ENCODE results near the gene MT1F. TPM values are rescaled to one million over a fixed set of nuclear protein-coding genes. Genes with fewer than 3 reads are reported as not detected.

The MT1F gene
- total and polyA plus RNA-seq, 2 donors from 2014 or later, result 53.3 to 312 TPM

DNA sequence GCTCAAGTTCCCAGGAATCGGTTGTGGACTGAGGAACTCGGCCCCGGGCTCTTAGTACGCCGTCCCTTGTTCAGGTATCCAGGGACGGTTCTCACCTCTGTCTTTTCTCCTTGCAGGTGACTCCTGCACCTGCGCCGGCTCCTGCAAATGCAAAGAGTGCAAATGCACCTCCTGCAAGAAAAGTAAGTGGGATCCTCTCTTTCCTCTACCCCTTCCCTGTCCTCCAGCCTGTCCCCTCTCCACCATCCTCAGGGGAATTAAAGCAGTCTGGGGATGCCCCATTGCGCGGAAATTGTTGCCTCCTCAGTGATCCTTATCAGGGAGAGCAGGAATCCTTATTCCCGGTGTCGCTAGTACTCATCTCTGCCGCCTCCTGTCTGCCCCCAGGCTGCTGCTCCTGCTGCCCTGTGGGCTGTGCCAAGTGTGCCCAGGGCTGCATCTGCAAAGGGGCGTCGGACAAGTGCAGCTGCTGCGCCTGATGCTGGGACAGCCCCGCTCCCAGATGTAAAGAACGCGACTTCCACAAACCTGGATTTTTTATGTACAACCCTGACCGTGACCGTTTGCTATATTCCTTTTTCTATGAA, 48.8 kb upstream of the MT1F start:
- H3K4me1 ChIP-seq (ENCODE audit: control insufficient read depth in 2 of 3, insufficient read depth in 2 of 3, low read depth in 1 of 3, low read length in 3 of 3), result peaks cover 0 to 32% (median 17%) of the 10 kb centered on the region in 3 donors
- peak overlapping the region; percentile 65 to 94 (median 92) for H3K4me3 ChIP-seq (ENCODE audit: low read length in 3 of 3)
- peak overlapping the region; percentile 42 to 81 (median 68) for H3K9ac ChIP-seq (ENCODE audit: low read length in 3 of 3)
- intact Hi-C loops (cut with DNase I), result loop anchor here (10.0 kb wide), 1 partner anchor 76 kb away; the partner anchor contains the start of gene MT1X
- FAIRE-seq (no peak), DNase-seq (peak in 1 of 5 donors; percentile 67)
- no peaks in the 10 kb centered on the region for H3K9me3 ChIP-seq (ENCODE audit: control insufficient read depth in 2 of 3, insufficient read depth in 1 of 3, low read length in 3 of 3)
- TF ChIP-seq CTCF (IDR thresholded peaks at IDR 0.05; ENCODE audit: borderline replicate concordance, extremely low read depth, insufficient read depth), result no peak
- H3K27me3 ChIP-seq (ENCODE audit: control insufficient read depth, insufficient read depth, low read length), result no peaks in the 10 kb centered on the region
- no peaks in the 10 kb centered on the region for H3K36me3 ChIP-seq (ENCODE audit: control insufficient read depth in 2 of 3, insufficient read depth in 3 of 3, low read length in 3 of 3)
- peak overlapping the region; percentile 84 to 92 for H3K27ac ChIP-seq (ENCODE audit: low read depth in 2 of 2, low read length in 2 of 2)

GRCh38 chr16:56609463-56609921, 48.3 kb upstream of the MT1F start:
- intact Hi-C loops (cut with DNase I), result loop anchor here (10.0 kb wide), 1 partner anchor 75 kb away; the partner anchor contains the start of gene MT1X

GRCh38 chr16:56610017-56610608, 47.6 kb upstream of the MT1F start:
- Histone ChIP-seq H3K9ac (ENCODE audit: low read length in 3 of 3) (peak overlapping the region in 2 of 3 donors; percentile 68 to 81), H3K36me3 (ENCODE audit: control insufficient read depth in 2 of 3, insufficient read depth in 3 of 3, low read length in 3 of 3) (no peaks in the 10 kb centered on the region), H3K4me1 (ENCODE audit: control insufficient read depth in 2 of 3, insufficient read depth in 2 of 3, low read depth in 1 of 3, low read length in 3 of 3) (peaks cover 0 to 32% (median 17%) of the 10 kb centered on the region in 3 donors), H3K27ac (ENCODE audit: low read depth in 2 of 2, low read length in 2 of 2) (peak overlapping the region; percentile 84 to 92), H3K27me3 (ENCODE audit: control insufficient read depth, insufficient read depth, low read length) (no peaks in the 10 kb centered on the region), H3K4me3 (ENCODE audit: low read length in 3 of 3) (peak overlapping the region in 2 of 3 donors; percentile 92 to 94), H3K9me3 (ENCODE audit: control insufficient read depth in 2 of 3, insufficient read depth in 1 of 3, low read length in 3 of 3) (no peaks in the 10 kb centered on the region)
- intact Hi-C loops (cut with DNase I), result no loop called here
- no peak for FAIRE-seq
- DNase-seq, result peak in 4 of 5 donors; percentile 52 to 74 (median 70)
- TF ChIP-seq CTCF (IDR thresholded peaks at IDR 0.05; ENCODE audit: borderline replicate concordance, extremely low read depth, insufficient read depth), result no peak

More at GRCh38 chr16:56609463-56609921, 48.3 kb upstream of the MT1F start:
- FAIRE-seq (no peak), DNase-seq (peak in 4 of 5 donors; percentile 62 to 89 (median 72))
- peak overlapping the region; percentile 2 to 81 (median 68) for H3K9ac ChIP-seq (ENCODE audit: low read length in 3 of 3)
- no peaks in the 10 kb centered on the region for H3K36me3 ChIP-seq (ENCODE audit: control insufficient read depth in 2 of 3, insufficient read depth in 3 of 3, low read length in 3 of 3)
- H3K4me3 ChIP-seq (ENCODE audit: low read length in 3 of 3), result peak overlapping the region; percentile 17 to 94 (median 92)
- peak overlapping the region; percentile 84 to 92 for H3K27ac ChIP-seq (ENCODE audit: low read depth in 2 of 2, low read length in 2 of 2)
- peaks cover 0 to 32% (median 17%) of the 10 kb centered on the region in 3 donors for H3K4me1 ChIP-seq (ENCODE audit: control insufficient read depth in 2 of 3, insufficient read depth in 2 of 3, low read depth in 1 of 3, low read length in 3 of 3)
- no peaks in the 10 kb centered on the region for H3K27me3 ChIP-seq (ENCODE audit: control insufficient read depth, insufficient read depth, low read length)
- H3K9me3 ChIP-seq (ENCODE audit: control insufficient read depth in 2 of 3, insufficient read depth in 1 of 3, low read length in 3 of 3), result no peaks in the 10 kb centered on the region
- TF ChIP-seq CTCF (IDR thresholded peaks at IDR 0.05; ENCODE audit: borderline replicate concordance, extremely low read depth, insufficient read depth), result no peak
